NCI-H524 treated with DMSO at 0.1 percent for 48 hours (cell line): ENCODE results near the gene PHF23.
A peak's percentile ranks its signal among the peaks of the same experiment; 100 is the strongest.

Experiments used
- DNase-seq: peaks from one replicate; lab custom pipeline; 2025; lab: John Stamatoyannopoulos, UW

PHF23 gene

GRCh38 chr17:7239091-7240027, at the start of gene PHF23:
PHF23 (minus strand) TSS chr17:7239457; CDS start chr17:7239279, 178 bp downstream.
- peak; percentile 85 for DNase-seq

GRCh38 chr17:7285679-7286078, 46.4 kb upstream of the PHF23 start:
- DNase-seq = no peak

- DNase-seq = no peak
Observed at GRCh38 chr17:7284911-7285310, 45.7 kb upstream of the PHF23 start.

- DNase-seq = no peak
Observed at GRCh38 chr17:7283471-7284216, 44.4 kb upstream of the PHF23 start.

- DNase-seq = no peak
Observed at GRCh38 chr17:7282752-7283321, 43.6 kb upstream of the PHF23 start.

GRCh38 chr17:7281953-7282751, 42.9 kb upstream of the PHF23 start:
- no peak for DNase-seq

GRCh38 chr17:7281074-7281952, 42.1 kb upstream of the PHF23 start, which contains the start of gene SLC2A4:
SLC2A4 (plus strand) TSS chr17:7281718; CDS start chr17:7281935, 217 bp downstream.
- DNase-seq = no peak

GRCh38 chr17:7280519-7281073, 41.3 kb upstream of the PHF23 start:
- no peak for DNase-seq

GRCh38 chr17:7279448-7279847, 40.2 kb upstream of the PHF23 start:
- no peak for DNase-seq

- no peak for DNase-seq
Observed at GRCh38 chr17:7266784-7267183, 27.5 kb upstream of the PHF23 start.

- DNase-seq = no peak
Observed at GRCh38 chr17:7263801-7264078, 24.5 kb upstream of the PHF23 start.

- no peak for DNase-seq
Observed at GRCh38 chr17:7262935-7263800, 23.9 kb upstream of the PHF23 start.

GRCh38 chr17:7262192-7262934, 23.1 kb upstream of the PHF23 start, which contains the start of gene CLDN7:
CLDN7 (minus strand) TSS chr17:7262478; CDS start chr17:7262043, 435 bp downstream.
- DNase-seq = no peak

GRCh38 chr17:7261379-7262191, 22.3 kb upstream of the PHF23 start:
- DNase-seq = no peak

GRCh38 chr17:7260651-7261378, 21.6 kb upstream of the PHF23 start:
- DNase-seq = no peak

GRCh38 chr17:7260151-7260550, 20.9 kb upstream of the PHF23 start:
- no peak for DNase-seq

- DNase-seq = no peak
Observed at GRCh38 chr17:7259555-7259889, 20.3 kb upstream of the PHF23 start.
